Prostate gland (tissue), 2 donors: ENCODE results near the gene FAM43B. TPM values are rescaled to one million over a fixed set of nuclear protein-coding genes. Genes with fewer than 3 reads are reported as not detected.

Experiments
- DNase-seq: peaks from one replicate; pipeline ENCODE4 v3.0.0-alpha.2; 2019; ENCODE audit warnings: low spot score
- H3K27ac ChIP-seq, 2 donors: fragments of 200-600 bp; sonication (generic); 2 replicates each; pipeline ENCODE4 v1.5.1; 2017 to 2019
- H3K27me3 ChIP-seq: fragments of 200-600 bp; sonication (generic); replicated peaks from 2 replicates; pipeline ENCODE4 v1.5.1; 2019; ENCODE audit not compliant: insufficient read depth
- H3K36me3 ChIP-seq, 2 donors: fragments of 200-600 bp; sonication (generic); 1 replicate in 1 of 2; 2 replicates in 1 of 2; pipeline versions ENCODE4 v1.5.1 to v1.8.1; 2017 to 2019
- H3K4me1 ChIP-seq: fragments of 200-600 bp; sonication (generic); replicated peaks from 2 replicates; pipeline ENCODE4 v1.5.1; 2019
- H3K4me3 ChIP-seq, 2 donors: fragments of 200-600 bp; sonication (generic); 2 replicates each; pipeline ENCODE4 v1.5.1; 2017 to 2019
- H3K9me3 ChIP-seq: fragments of 200-600 bp; sonication (generic); 2 replicates; pipeline ENCODE4 v1.5.1; 2017
- CTCF ChIP-seq, 4 experiments: fragments of 200-600 bp in 2 of 4; fragments of 450-650 bp in 2 of 4; sonication (generic) in 2 of 4; IDR thresholded peaks; 1 replicate in 3 of 4; 2 replicates in 1 of 4; pipeline ENCODE4 v1.5.1; 2016 to 2019; ENCODE audit warnings: antibody characterized with exemption in 4 of 4, mild to moderate bottlenecking in 2 of 4, moderate library complexity in 2 of 4
- POLR2A ChIP-seq: fragments of 450-650 bp; IDR thresholded peaks from one replicate; pipeline ENCODE4 v1.6.1; 2016; ENCODE audit warnings: antibody characterized with exemption, mild to moderate bottlenecking
- POLR2AphosphoS5 ChIP-seq: sonication (generic); formaldehyde crosslinking; IDR thresholded peaks from one replicate; pipeline ENCODE4 v1.6.1; 2017; ENCODE audit warnings: antibody characterized with exemption
- WGBS: methylation state at CpG from one replicate; pipeline ENCODE4 v1.1.5; 2018; 5-methylcytosine and 5-hydroxymethylcytosine counted together
- intact Hi-C: fragments of 100-400 bp; cut with DNase I; formaldehyde crosslinking; loops from one replicate; pipeline ENCODE4 v1.14.2; 2022
- total RNA-seq, 2 donors: library from RNA; depleted of rRNA; stranded (reverse); fragments of >200 nt; gene quantifications; one replicate each; pipeline ENCODE4 v1.1.0, GENCODE V29; 2016

Gene FAM43B
- total RNA-seq, 2 donors from 2014 or later, result 0.68 to 0.85 TPM

GRCh38 chr1:20578721-20579395 is 26.5 kb downstream of the FAM43B start:
- no peak overlapping the region for H3K4me3 ChIP-seq
- no peaks in the 10 kb centered on the region for H3K4me1 ChIP-seq
- no peak for TF ChIP-seq POLR2A
- TF ChIP-seq POLR2AphosphoS5, result no peak
- TF ChIP-seq CTCF (IDR thresholded peaks at IDR 0.05), result no peak
- WGBS, result 65% methylated on average over 13 of the region's 13 CpGs
- H3K27ac ChIP-seq, result no peak overlapping the region
- H3K27me3 ChIP-seq, result peaks cover 4% of the 10 kb centered on the region
- DNase-seq, result no peak
- intact Hi-C loops, result no loop called here
- no peaks in the 10 kb centered on the region for H3K36me3 ChIP-seq
- H3K9me3 ChIP-seq, result no peaks in the 10 kb centered on the region

GRCh38 chr1:20584890-20585289 is 32.5 kb downstream of the FAM43B start:
- H3K9me3 ChIP-seq, result no peaks in the 10 kb centered on the region
- no peaks in the 10 kb centered on the region for H3K4me1 ChIP-seq
- peaks cover 4% of the 10 kb centered on the region for H3K27me3 ChIP-seq
- no peak overlapping the region for H3K27ac ChIP-seq
- no peaks in the 10 kb centered on the region for H3K36me3 ChIP-seq
- DNase-seq, result no peak
- intact Hi-C loops, result no loop called here
- no peak for TF ChIP-seq CTCF (IDR thresholded peaks at IDR 0.05)
- TF ChIP-seq POLR2AphosphoS5, result no peak
- no peak for TF ChIP-seq POLR2A
- no peak overlapping the region for H3K4me3 ChIP-seq
- 70% methylated on average over 2 of the region's 2 CpGs for WGBS

DNA sequence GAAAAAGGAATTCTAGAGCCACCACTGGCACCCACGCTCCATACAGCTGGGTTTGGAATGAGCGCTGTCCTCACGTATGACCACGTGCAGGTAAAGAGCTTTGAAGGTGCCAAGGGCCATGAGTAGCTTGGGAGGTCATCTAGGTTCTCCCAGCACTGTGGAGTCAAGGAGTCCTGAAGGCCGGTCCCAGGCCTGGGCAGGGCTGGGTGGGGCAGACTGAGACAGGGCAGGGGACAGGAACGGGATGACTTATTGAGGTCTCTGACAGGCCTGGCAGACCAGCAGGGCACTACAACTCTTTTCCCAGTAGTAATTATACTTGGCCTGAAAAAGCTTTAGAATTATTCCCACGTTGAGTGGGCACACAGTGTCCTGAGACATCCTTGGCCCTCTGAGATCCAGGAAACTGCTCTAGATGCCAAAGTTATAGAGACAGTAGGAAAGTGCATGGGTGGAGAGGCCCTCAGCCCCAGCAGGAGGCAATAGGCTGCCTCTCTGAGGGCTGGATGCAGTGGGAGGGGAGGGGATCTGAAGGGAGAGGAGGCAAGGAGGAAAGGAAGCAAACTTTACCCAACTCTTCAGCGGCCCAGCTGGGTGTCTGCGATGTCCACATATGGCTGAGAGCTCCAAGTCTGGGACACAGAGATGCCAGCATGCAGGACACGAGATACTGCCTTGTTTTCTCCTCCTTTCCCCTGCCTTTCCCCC is 34.7 kb downstream of the FAM43B start:
- peaks cover 4% of the 10 kb centered on the region for H3K27me3 ChIP-seq
- H3K36me3 ChIP-seq, result no peaks in the 10 kb centered on the region
- no peak overlapping the region for H3K27ac ChIP-seq
- no peaks in the 10 kb centered on the region for H3K9me3 ChIP-seq
- no peak overlapping the region for H3K4me3 ChIP-seq
- no peak for DNase-seq
- H3K4me1 ChIP-seq, result no peaks in the 10 kb centered on the region
- 65% methylated on average over 9 of the region's 10 CpGs for WGBS
- TF ChIP-seq POLR2A (no peak), POLR2AphosphoS5 (no peak), CTCF (IDR thresholded peaks at IDR 0.05) (no peak)
- intact Hi-C loops, result no loop called here

DNA sequence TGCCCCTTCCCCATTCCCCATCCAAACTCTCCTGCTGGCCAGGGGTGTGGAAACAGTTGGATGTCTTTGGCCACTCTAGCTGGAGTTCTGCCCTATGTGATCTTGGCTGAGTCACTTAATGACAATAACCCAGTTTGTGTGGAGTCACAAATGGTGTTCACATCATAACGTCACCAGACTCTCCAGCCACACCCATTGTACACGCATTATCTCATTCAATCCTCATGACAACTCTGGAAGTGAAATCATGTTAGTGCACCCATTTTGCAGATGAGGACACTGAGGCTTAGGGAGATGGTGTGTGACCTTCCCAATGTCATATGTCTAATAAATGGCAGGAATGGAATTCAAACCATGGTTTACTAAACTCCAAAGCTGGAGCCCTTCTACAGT is 35.3 kb downstream of the FAM43B start:
- no peak overlapping the region for H3K4me3 ChIP-seq
- H3K27ac ChIP-seq, result no peak overlapping the region
- peaks cover 4% of the 10 kb centered on the region for H3K27me3 ChIP-seq
- no peaks in the 10 kb centered on the region for H3K36me3 ChIP-seq
- H3K4me1 ChIP-seq, result no peaks in the 10 kb centered on the region
- no peaks in the 10 kb centered on the region for H3K9me3 ChIP-seq
- intact Hi-C loops, result no loop called here
- no peak for DNase-seq
- TF ChIP-seq POLR2AphosphoS5, result no peak
- no peak for TF ChIP-seq POLR2A
- TF ChIP-seq CTCF (IDR thresholded peaks at IDR 0.05), result no peak
- 50% methylated on average over 2 of the region's 2 CpGs for WGBS
